ENCODE results near the gene CDC42EP4.

DNA sequence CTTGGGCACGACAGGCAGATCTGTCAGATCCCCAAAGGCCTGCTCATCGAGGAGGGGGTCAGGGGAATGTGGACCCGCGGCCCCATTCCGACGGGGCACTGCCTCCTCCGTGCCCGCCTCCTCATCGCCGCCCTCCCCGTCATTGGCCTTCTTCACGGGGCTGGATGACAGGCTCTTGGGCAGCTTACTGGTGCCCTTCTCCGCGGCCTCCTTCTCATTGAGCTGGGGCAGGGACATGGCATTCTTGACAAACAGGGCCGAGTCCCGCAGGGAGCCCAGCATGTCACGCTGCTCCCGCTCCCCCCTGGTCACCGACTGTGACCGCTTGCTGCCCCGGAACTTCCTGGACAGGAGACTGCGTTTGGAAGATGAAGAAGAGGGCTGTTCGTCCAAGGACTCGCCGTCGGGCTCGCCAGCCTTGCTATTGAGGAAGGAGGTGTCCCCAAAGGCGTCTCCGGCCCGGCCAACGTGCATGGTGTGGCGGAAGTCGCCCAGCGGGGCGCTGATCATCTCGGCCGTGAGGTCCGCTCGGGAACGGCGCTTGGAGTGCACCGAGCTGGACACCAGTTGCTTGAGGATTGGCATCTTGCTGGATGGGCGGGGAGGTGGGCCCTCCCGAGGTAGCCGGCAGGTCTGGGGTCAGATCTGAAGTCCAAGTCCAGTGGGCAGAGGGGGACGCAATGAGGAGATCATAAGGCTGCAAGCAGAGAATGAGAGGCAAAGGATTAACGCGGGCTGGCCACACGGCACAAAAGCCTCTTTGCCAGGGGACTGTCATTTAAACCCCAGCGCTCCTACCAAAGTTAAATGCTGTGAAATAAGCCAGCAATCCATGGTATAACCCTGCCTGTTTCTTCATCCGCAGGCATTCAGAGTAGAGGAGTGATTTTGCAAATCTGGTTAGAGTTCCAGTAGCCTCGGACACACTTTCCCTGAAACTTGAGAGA is 25.6 kb downstream of the CDC42EP4 start:
- TF ChIP-seq, protein P1, sequence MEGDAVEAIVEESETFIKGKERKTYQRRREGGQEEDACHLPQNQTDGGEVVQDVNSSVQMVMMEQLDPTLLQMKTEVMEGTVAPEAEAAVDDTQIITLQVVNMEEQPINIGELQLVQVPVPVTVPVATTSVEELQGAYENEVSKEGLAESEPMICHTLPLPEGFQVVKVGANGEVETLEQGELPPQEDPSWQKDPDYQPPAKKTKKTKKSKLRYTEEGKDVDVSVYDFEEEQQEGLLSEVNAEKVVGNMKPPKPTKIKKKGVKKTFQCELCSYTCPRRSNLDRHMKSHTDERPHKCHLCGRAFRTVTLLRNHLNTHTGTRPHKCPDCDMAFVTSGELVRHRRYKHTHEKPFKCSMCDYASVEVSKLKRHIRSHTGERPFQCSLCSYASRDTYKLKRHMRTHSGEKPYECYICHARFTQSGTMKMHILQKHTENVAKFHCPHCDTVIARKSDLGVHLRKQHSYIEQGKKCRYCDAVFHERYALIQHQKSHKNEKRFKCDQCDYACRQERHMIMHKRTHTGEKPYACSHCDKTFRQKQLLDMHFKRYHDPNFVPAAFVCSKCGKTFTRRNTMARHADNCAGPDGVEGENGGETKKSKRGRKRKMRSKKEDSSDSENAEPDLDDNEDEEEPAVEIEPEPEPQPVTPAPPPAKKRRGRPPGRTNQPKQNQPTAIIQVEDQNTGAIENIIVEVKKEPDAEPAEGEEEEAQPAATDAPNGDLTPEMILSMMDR (IDR thresholded peaks at IDR 0.05; ENCODE audit: low read length) = no peak
- no peak for TF ChIP-seq EZH2 (optimal IDR thresholded peaks at IDR 0.05; ENCODE audit: low read depth, low read length)
- no peak for TF ChIP-seq EZH2phosphoT487 (IDR thresholded peaks at IDR 0.05; ENCODE audit: low read length)

All from MM.1S (cell line).